Measurements from ENCODE around the gene P2RX3. TPM values are rescaled to one million over a fixed set of nuclear protein-coding genes. Genes with fewer than 3 reads are reported as not detected.

The P2RX3 gene
- total and polyA plus RNA-seq, 2 of the 8 experiments (the other 6 are each of a cell fraction or from before 2014, with no cell fraction given), result 0.45 to 0.47 TPM

DNA sequence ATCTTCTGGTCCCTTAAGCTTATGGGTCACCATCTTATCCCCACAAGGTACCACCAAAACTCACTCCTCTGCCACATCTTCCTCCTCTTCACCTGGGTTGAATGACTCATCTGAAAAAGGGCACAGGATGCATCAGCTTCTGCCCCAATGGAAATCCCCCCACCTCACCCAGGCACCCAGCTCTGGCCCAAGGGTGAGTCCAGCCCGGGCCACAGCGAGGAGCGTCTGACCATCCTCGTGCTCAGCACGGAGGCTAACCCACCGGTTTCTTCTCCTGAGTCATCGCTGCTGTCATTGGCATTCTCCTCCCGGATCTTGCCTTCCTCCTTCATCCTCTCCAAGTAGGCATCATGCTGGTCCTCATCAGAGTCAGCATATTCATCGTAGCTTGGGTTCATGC is 8.1 kb upstream of the P2RX3 start:
- Histone ChIP-seq H3K4me1 (replicated peaks in 1 of 4; ENCODE audit: control insufficient read depth in 3 of 4, insufficient read depth in 4 of 4, low read length in 3 of 4) (peaks cover 6 to 10% (median 8%) of the 10 kb centered on the region in 4 experiments), H2AFZ (ENCODE audit: low read length) (no peak overlapping the region), H4K20me1 (replicated peaks in 1 of 2; ENCODE audit: control insufficient read depth in 1 of 2, insufficient read depth in 2 of 2, low read length in 2 of 2) (peaks cover 2 to 7% of the 10 kb centered on the region in 2 experiments), H4K91ac (replicated peaks; ENCODE audit: insufficient read length, low read length) (no peak overlapping the region), H4K5ac (ENCODE audit: insufficient read length, low read depth, low read length) (no peak overlapping the region), H3K36me3 (ENCODE audit: control insufficient read depth in 2 of 4, insufficient read depth in 4 of 4, low read length in 3 of 4) (peaks cover 55 to 90% (median 76%) of the 10 kb centered on the region in 4 experiments), H2BK15ac (ENCODE audit: low read length) (no peak overlapping the region), H3K9me3 (ENCODE audit: insufficient read depth in 2 of 2, low read depth in 1 of 2, low read length in 1 of 2) (no peaks in the 10 kb centered on the region), H3K23me2 (ENCODE audit: low read depth, low read length) (peaks cover 6% of the 10 kb centered on the region), H2BK20ac (ENCODE audit: low read length) (no peak overlapping the region), H3K56ac (replicated peaks; ENCODE audit: insufficient read length, low read depth, low read length) (no peak overlapping the region), H3K27ac (ENCODE audit: low read depth, low read length) (no peak overlapping the region), H3K27me3 (replicated peaks in 1 of 4; ENCODE audit: control insufficient read depth in 3 of 4, extremely low read depth in 1 of 4, insufficient read depth in 3 of 4, low read length in 3 of 4) (no peaks in the 10 kb centered on the region), H2BK12ac (ENCODE audit: low read depth, low read length) (no peak overlapping the region), H4K8ac (ENCODE audit: extremely low read depth, insufficient read depth, low read length) (no peak overlapping the region), H3K23ac (ENCODE audit: insufficient read length) (no peak overlapping the region), H3K79me2 (ENCODE audit: control insufficient read depth in 1 of 2, insufficient read depth in 2 of 2, low read length in 2 of 2) (peaks cover 12 to 26% of the 10 kb centered on the region in 2 experiments), H3K14ac (ENCODE audit: insufficient read length) (no peak overlapping the region), H2BK5ac (ENCODE audit: low read depth, low read length) (no peak overlapping the region), H3K4me2 (ENCODE audit: insufficient read depth in 1 of 2, low read depth in 2 of 2, low read length in 2 of 2) (no peak overlapping the region), H3K18ac (ENCODE audit: extremely low read depth, low read length) (no peak overlapping the region), H3K9ac (replicated peaks in 1 of 4; ENCODE audit: extremely low read depth in 1 of 4, low read depth in 3 of 4, low read length in 3 of 4) (no peak overlapping the region), H2AK5ac (ENCODE audit: low read depth, low read length) (no peak overlapping the region), H3K4ac (replicated peaks; ENCODE audit: insufficient read length, low read depth, low read length) (no peak overlapping the region), H2BK120ac (replicated peaks; ENCODE audit: low read depth, low read length) (no peak overlapping the region), H3K79me1 (ENCODE audit: low read depth, low read length) (peaks cover 5% of the 10 kb centered on the region), H3K4me3 (ENCODE audit: extremely low read depth in 1 of 4, insufficient read depth in 2 of 4, low read depth in 3 of 4, low read length in 4 of 4) (no peak overlapping the region)
- FAIRE-seq (no peak), DNase-seq (ENCODE audit: low read depth in 1 of 2, low spot score in 2 of 2) (no peak)
- no peak for TF ChIP-seq TBP (IDR thresholded peaks at IDR 0.05; ENCODE audit: low read depth, low read length)
- no peak for TF ChIP-seq RXRA (IDR thresholded peaks at IDR 0.05; ENCODE audit: insufficient read depth, low read depth, low read length)
- no peak for TF ChIP-seq TAF1 (IDR thresholded peaks at IDR 0.05; ENCODE audit: low read depth, low read length)
- no peak for TF ChIP-seq POLR2A (IDR thresholded peaks at IDR 0.05; ENCODE audit: control extremely low read depth in 1 of 2, low read depth in 2 of 2, low read length in 2 of 2)
- TF ChIP-seq, protein P1, sequence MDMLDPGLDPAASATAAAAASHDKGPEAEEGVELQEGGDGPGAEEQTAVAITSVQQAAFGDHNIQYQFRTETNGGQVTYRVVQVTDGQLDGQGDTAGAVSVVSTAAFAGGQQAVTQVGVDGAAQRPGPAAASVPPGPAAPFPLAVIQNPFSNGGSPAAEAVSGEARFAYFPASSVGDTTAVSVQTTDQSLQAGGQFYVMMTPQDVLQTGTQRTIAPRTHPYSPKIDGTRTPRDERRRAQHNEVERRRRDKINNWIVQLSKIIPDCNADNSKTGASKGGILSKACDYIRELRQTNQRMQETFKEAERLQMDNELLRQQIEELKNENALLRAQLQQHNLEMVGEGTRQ (IDR thresholded peaks at IDR 0.05; ENCODE audit: low read length), result no peak
- no peak for TF ChIP-seq FOSL1 (IDR thresholded peaks at IDR 0.05; ENCODE audit: insufficient read depth, low read depth, low read length)
- TF ChIP-seq, protein P2, sequence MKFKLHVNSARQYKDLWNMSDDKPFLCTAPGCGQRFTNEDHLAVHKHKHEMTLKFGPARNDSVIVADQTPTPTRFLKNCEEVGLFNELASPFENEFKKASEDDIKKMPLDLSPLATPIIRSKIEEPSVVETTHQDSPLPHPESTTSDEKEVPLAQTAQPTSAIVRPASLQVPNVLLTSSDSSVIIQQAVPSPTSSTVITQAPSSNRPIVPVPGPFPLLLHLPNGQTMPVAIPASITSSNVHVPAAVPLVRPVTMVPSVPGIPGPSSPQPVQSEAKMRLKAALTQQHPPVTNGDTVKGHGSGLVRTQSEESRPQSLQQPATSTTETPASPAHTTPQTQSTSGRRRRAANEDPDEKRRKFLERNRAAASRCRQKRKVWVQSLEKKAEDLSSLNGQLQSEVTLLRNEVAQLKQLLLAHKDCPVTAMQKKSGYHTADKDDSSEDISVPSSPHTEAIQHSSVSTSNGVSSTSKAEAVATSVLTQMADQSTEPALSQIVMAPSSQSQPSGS (IDR thresholded peaks at IDR 0.05; ENCODE audit: low read length), result no peak
- no peak for TF ChIP-seq SUZ12 (IDR thresholded peaks at IDR 0.05; ENCODE audit: low read length)
- TF ChIP-seq SP1 (IDR thresholded peaks at IDR 0.05; ENCODE audit: low read depth, low read length), result no peak
- TF ChIP-seq, protein P3, sequence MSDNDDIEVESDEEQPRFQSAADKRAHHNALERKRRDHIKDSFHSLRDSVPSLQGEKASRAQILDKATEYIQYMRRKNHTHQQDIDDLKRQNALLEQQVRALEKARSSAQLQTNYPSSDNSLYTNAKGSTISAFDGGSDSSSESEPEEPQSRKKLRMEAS (IDR thresholded peaks at IDR 0.05), result no peak
- no peak for TF ChIP-seq TCF12 (IDR thresholded peaks at IDR 0.05; ENCODE audit: low read depth, low read length)
- TF ChIP-seq MAFK (IDR thresholded peaks at IDR 0.05; ENCODE audit: low read depth, low read length), result no peak
- ChIA-PET CTCF (ENCODE audit: partially characterized antibody) (interaction anchor here (0.5 to 1.2 kb wide), 4 partner anchors 10 to 194 kb away, joined by 3 read pairs; no protein-coding TSS in a partner anchor), POLR2A (ENCODE audit: partially characterized antibody) (interaction anchor here (1.1 to 45.7 kb wide), 3 partner anchors 22 to 159 kb away, joined by 3 to 1279 read pairs (median 4); partner anchors contain the start of gene TNKS1BP1)
- 91% methylated on average over 9 of the region's 9 CpGs; no CpG with 5 or more reads in 1 of the 2 experiments for whole genome bisulfite sequencing, 2 experiments (ENCODE audit: extremely low coverage in 1 of 2, insufficient coverage in 1 of 2, insufficient read length in 1 of 2, insufficient replicate concordance in 2 of 2, low coverage in 1 of 2, low lambda C conversion rate in 2 of 2, missing lambda C conversion rate in 1 of 2)

All from H1 (cell line).